Ishikawa (cell line): ENCODE measurements around the gene PTGIR.

Experiments used
- EGR1 ChIP-seq: IDR thresholded peaks from 2 replicates; pipeline ENCODE4 v1.6.1; 2012
- EP300 ChIP-seq: IDR thresholded peaks from 2 replicates; pipeline ENCODE4 v1.6.1; 2012; ENCODE audit warnings: borderline replicate concordance
- TAF1 ChIP-seq: IDR thresholded peaks from 2 replicates; pipeline ENCODE4 v1.6.1; 2012; ENCODE audit warnings: low read depth, mild to moderate bottlenecking
- TEAD4 ChIP-seq: IDR thresholded peaks from 2 replicates; pipeline ENCODE4 v1.6.1; 2012
- TF ChIP-seq, protein P1 (sequence below): IDR thresholded peaks from 2 replicates; pipeline ENCODE4 v1.6.1; 2012

DNA sequence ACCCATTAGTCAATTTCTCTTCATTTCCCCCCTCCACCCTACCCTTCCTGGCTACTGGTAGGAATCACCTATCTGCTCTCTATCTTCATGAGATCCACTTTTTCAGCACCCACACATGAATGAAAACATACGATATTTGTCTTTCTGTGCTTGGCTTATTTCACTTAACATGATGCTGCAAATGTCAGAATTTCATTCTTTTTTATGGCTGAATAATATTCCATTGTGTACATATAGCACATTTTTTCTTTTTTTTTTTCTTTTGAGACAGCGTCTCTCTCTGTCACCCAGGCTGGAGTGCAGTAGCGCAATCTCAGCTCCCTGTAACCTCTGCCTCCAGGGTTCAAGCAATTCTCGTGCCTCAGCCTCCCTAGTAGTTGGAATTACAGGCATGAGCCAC, 33.6 kb downstream of the PTGIR start:
- no peak for TF ChIP-seq TEAD4
- TF ChIP-seq TAF1: no peak
- TF ChIP-seq EGR1: no peak
- TF ChIP-seq, protein P1, sequence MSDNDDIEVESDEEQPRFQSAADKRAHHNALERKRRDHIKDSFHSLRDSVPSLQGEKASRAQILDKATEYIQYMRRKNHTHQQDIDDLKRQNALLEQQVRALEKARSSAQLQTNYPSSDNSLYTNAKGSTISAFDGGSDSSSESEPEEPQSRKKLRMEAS: no peak
- TF ChIP-seq EP300: no peak
